HG02623 (cell line): ENCODE measurements around the gene NALCN.

Experiments used
- ATAC-seq: cut with Tn5 transposase; IDR thresholded peaks from one replicate; pipeline ENCODE4 v1.9.1; 2021; ENCODE audit warnings: moderate library complexity; ENCODE audit not compliant: unreplicated experiment

NALCN gene

GRCh38 chr13:101415358-101416174, 742 bp downstream of the NALCN start:
- ATAC-seq: no peak

- ATAC-seq: no peak
Observed at GRCh38 chr13:101412076-101412475, 4.2 kb downstream of the NALCN start.

DNA sequence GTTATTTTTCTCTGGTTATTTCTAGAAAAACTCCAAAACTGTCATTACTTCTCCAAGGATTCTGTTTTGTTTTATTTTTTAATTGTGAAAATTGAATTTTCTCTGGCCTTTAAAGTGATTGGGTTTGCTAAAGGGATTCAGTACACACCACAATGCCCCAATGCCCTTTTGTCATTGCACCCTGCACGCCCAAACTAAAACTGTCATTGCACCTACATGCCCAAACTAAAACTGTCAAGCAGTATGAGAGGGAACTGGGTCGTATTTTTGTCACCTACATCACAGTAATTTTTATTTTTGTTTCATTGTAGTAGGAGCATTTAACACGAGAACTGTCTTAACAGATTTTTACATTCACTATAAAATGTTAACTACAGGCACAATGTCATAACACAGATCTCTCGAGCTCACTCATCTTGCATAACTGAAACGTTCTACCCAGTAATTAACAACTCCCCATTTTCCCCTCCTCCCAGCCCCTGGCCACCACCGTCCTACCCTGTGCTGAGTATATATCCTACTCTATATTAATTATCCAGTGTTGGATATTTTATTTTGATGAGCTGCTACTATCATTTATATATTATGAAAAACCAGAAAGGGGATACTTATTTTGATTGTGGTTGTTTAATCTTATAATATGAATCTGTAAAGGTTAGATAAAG, 7.2 kb downstream of the NALCN start:
- ATAC-seq: no peak

GRCh38 chr13:101408154-101408553, 8.2 kb downstream of the NALCN start:
- no peak for ATAC-seq

- no peak for ATAC-seq
Observed at GRCh38 chr13:101406791-101407190, 9.5 kb downstream of the NALCN start.

- no peak for ATAC-seq
Observed at GRCh38 chr13:101401196-101401595, 15.1 kb downstream of the NALCN start.

DNA sequence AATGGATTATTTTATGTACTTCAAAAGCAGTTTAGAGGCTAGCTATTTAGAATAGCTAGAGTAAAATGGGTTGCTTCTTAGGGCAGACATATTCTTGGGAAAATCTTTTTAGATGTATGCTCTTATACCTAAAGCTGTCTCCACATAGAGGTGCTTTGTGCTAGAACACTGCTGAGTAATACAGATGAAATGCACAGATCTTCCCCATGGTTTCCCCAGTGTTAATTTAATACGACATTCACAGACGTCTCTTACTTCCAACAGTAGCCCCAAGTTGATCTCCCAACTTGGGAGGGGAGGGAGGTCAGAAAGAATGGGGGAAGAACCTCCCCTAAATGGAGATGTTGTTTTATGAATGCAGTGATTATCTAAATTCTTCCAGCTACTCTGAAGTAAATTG, 16.9 kb downstream of the NALCN start:
- ATAC-seq: no peak

- ATAC-seq: no peak
Observed at GRCh38 chr13:101398920-101399319, 17.4 kb downstream of the NALCN start.

DNA sequence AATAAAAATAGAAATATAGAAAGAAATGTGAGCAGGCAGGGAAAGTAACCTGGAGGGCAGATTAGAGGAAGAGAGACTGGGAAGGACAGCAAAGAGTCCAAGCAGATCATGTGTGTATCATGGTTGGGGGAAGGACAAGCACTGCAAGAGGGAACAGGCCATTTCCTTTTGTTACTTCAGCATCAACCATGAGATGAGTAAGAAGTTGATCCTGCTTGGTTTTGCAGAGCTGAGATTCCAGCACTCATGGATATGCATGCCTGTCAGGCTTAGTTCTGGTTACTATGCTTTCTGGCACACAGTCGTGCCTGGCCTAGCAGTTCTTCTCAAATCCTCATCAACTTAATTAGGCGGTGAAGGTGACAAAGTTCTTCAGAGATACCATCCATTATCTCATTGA, 18.1 kb downstream of the NALCN start:
- ATAC-seq: no peak

GRCh38 chr13:101397742-101398141, 18.6 kb downstream of the NALCN start:
- ATAC-seq: no peak

- no peak for ATAC-seq
Observed at GRCh38 chr13:101394605-101395004, 21.7 kb downstream of the NALCN start.

GRCh38 chr13:101393140-101393539, 23.2 kb downstream of the NALCN start:
- no peak for ATAC-seq

- ATAC-seq: no peak
Observed at GRCh38 chr13:101390461-101390860, 25.8 kb downstream of the NALCN start.

DNA sequence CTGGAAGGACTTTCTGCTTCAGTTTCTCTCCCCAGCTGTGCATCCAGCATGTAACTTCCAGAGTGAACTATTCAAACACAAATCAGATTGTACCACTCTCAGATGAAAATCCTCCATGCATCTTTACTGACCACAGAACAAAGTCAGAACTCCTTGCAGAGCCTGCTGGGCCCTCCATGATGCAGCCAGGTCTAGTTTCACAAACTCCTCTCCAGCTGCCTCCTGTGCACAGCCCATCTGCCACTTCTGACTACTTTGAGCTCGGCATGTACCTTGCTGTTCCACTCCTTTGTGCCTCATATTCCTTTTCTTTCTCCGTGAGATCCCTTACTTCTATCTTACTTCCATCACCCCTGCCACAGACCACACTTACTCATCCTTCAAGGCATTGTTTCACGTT, 31.4 kb downstream of the NALCN start:
- no peak for ATAC-seq

- no peak for ATAC-seq
Observed at GRCh38 chr13:101383595-101383994, 32.7 kb downstream of the NALCN start.

GRCh38 chr13:101382701-101383100, 33.6 kb downstream of the NALCN start:
- ATAC-seq: no peak

DNA sequence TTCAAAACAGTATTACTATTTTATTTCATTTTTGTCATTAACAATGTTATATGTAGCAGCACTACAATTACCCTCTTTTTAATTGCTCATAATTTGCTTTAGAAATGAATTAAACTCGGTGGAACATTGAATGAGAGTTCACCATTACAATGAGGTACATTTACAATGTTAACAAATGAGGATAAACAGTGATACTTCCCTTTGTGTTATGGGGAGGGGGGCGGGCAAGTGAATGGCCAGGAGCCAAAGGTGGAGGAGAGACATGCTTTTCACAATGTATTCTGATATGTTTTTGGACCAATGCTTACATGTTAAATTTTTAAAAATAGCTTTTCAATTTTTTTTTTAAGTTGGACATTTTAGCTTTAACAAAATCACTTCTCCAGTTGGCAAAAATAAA, 34.2 kb downstream of the NALCN start:
- ATAC-seq: no peak

- no peak for ATAC-seq
Observed at GRCh38 chr13:101360525-101360924, 55.8 kb downstream of the NALCN start.

DNA sequence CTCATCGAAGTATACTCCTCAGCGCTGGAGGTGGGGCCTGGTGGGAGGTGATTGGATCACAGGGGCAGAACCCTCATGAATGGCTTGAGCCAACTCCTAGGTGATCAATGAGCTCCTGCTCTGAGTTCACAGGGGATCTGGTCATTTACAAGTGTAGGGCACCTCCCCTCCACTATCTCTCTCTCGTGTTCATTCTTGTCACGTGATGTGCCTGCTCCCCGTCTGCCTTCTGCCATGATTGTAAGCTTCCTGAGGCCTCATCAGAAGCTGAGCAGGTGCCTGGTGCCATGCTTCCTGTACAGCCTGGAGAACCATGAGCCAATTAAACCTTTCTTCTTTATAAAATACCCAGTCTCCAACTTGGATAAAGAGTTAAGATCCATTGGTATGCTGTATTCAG, 61.4 kb downstream of the NALCN start:
- no peak for ATAC-seq

DNA sequence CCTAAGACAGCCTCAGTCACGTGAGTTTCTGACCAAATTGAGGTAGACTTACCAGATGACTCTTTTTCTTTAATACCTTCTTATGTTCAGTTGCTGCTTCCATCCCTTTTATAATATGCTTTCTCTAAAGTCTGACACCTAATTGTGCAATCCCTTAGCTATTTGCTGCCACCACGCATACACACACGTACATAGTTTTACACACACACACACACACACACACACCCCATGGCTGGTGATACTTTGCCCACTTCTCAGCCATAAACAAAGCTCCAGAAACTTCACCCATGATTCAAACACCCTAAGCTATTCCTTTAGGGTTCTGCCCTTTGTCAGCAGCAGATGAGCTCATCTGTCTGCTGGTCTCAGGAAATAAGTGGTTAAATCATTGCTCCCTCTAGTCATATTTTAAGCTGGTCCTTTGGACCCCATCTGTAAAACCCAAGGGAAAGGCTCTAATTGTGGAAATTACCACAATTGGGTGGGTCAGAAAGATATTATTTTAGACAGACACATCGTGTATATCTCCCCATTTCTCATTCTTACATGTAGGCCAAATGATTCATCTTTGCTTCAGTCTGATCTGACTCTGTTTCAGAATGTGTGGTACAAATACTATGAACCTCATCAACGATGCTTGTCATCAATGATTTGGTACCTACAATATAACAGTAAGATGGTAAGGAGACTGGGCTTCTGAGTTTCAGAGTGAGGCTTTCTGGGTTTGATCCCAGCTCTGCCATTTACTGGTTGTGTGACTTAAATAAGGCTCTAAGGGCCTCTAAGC, 69.2 kb downstream of the NALCN start:
- no peak for ATAC-seq

DNA sequence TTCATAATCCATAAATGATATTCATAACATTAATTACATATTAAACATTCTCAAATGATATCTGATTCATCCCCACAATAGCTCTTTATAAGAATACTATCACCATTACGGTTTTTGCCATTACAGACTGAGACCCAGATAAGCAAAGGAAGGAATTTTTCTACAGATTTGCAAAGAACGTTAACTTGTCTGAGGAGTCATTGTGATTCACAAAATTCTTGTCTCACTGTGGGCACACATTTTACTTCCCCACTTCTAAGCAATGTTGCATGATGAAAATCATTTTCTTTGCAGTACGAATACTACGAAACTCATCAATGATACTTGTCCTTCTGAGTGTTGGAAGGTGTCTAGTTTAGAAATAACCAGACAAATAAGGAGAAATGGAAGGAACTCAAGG, 70.1 kb downstream of the NALCN start:
- ATAC-seq: no peak
